HG03342 (cell line): ENCODE results near the gene SERF2.
"Not testable (repeated sequence)": the region's sequence is repeated elsewhere in the genome, so short reads cannot be mapped to it uniquely, and the experiment has no call there.

Experiments
- ATAC-seq: cut with Tn5 transposase; IDR thresholded peaks from one replicate; pipeline ENCODE4 v1.9.1; 2021; ENCODE audit warnings: mild to moderate bottlenecking, moderate library complexity; ENCODE audit not compliant: unreplicated experiment

The SERF2 gene

DNA sequence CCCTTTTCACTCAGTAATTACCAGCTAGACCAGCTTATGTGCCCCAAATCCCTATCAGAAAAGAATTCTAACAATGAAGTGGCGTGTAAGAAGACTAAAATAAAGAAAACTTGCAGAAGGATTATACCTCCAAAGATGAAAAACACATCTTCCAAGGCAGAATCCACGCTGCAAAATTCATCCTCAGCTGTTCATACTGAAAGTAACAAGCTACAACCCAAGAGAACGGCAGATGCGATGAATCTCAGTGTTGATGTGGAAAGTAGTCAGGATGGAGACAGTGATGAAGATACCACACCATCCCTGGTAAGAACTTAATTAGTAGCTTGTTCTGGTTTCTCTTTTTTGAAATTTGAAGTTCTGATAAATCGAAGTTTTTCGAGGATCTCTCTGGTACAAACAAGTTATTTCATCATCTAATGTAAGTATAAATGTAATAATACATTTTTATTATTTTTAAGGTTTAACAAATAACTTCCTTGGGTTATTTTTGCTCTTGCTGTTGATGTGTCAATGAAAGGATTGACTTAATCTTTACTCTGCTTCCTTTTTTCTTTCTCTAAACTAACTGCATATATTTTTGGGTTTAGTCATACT, 36.0 kb downstream of the SERF2 start:
- ATAC-seq = no peak

DNA sequence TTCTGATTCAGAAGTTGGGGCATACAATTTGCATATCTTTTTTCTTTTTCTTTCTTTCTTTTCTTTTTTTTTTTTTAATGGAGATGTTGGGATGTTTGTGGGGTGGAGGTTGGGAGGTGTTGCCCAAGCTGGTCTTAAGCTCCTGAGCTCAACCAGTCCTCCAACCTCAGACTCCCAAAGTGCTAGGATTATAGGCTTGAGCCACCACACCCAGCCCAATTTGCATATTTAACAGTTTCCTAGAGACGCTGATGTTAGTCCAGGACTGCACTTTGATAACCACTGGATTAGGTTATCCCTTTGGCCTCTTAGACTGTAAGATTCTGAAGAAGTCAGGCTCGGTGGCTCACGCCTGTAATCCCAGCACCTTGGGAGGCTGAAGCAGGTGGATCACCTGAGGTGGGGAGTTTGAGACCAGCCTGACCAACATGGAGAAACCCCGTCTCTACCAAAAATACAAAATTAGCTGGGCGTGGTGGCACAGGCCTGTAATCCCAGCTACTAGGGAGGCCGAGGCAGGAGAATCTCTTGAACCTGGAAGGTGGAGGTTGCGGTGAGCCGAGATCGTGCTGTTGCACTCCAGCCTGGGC, 37.9 kb downstream of the SERF2 start:
- not testable (repeated sequence) for ATAC-seq

DNA sequence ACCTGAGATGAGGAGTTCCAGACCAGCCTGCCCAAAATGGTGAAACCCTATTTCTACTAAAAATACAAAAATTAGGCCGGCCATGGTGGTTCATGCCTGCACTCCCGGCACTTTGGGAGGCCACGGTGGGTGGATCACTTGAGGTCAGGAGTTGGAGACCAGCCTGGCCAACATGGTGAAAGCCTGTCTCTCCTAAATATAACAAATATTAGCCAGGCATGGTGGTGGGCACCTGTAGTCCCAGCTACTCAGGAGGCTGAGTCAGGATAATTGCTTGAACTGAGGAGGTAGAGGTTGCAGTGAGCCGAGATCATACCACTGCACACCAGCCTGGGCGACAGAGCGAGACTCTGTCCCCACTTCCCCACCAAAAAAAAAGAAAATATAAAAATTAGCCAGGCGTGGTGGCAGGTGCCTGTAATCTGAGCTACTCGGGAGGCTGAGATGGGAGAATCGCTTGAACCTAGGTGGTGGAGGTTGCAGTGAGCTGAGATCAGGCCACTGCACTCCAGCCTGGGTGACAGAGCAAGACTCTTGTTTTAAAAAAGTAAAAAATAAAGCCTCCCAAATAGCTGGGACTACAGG, 38.7 kb downstream of the SERF2 start:
- ATAC-seq = not testable (repeated sequence)

DNA sequence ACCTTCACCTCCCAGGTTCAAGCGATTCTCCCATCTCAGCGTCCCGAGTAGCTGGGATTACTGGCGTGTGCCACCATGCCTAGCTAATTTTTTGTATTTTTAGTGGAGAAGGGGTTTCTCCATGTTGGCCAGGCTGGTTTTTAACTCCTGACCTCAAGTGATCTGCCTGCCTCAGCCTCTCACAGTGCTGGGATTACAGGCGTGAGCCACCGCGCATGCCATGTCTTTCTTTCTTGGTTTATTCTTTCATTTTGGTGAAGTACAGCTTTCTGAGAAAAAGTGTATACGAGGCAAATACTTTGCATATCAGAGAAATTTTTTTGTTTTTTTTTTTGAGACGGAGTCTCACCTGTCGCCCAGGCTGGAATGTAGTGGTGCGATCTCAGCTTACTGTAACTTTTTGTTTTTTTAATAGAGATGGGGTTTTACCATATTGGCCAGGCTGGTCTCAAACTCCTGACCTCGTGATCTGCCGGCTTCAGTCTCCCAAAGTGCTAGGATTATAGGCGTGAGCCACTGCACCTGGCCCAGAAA, 39.5 kb downstream of the SERF2 start:
- not testable (repeated sequence) for ATAC-seq

DNA sequence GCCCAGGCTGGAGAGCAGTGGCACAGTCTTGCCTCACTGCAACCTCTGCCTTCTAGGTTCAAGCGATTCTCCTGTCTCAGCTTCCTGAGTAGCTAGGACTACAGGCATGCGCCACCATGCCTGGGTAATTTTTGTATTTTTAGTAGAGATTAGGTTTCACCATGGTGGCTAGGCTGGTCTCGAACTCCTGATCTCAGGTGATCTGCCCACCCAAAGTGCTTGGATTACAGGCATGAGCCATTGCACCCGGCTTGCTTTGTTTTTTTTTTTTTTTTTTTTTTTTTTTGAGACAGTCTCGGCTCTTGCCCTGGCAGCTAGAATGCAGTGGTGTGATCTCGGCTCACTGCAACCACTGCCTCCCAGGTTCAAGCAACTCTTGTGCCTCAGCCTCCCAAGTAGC, 40.4 kb downstream of the SERF2 start:
- ATAC-seq = not testable (repeated sequence)

DNA sequence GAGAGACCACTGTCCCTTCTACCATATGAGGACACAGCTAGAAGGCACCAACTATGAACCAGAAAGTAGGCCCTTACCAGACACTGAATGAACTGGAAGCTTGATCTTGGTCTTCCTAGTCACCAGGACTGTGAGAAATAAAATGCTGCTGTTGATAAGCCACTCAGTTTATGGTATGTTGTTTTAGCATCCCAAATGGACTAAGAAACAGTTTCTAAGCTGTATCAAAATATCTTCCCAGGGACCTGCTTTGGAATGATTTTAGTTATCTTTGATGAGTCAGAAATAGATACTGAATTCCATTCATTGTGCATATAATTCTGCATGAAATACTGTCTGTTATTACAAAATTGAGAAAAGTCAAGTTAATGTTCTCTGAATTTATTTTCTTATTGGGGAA, 53.3 kb downstream of the SERF2 start:
- no peak for ATAC-seq
